HepG2 (cell line): Measurements from ENCODE around the gene LINC00237. TPM values are rescaled to one million over a fixed set of nuclear protein-coding genes. Genes with fewer than 3 reads are reported as not detected.

Experiments
- ATAC-seq: fragments of 200-7000 bp; cut with Tn5 transposase; 3 replicates; pipeline ENCODE4 v1.9.1; 2020; ENCODE audit warnings: mild to moderate bottlenecking, moderate library complexity
- BruUV-seq: library from RNA; stranded (reverse); fragments of 400-500 nt; replicated peaks from 2 replicates; lab custom pipeline; 2021; lab: Mats Ljungman, UMichigan
- CTCF ChIA-PET: fragments of 300-600 bp; formaldehyde crosslinking; extraction: SDS; loops from one replicate; lab custom pipeline; 2021; ENCODE audit warnings: low total read pairs, inconsistent platforms, low intra/inter-chr PET ratio; lab: Yijun Ruan, JAX
- POLR2A ChIA-PET: fragments of 350-600 bp; sonication (Branson Sonifier 250); formaldehyde crosslinking; loops from one replicate; lab custom pipeline; 2020; ENCODE audit warnings: antibody characterized with exemption, inconsistent platforms; lab: Yijun Ruan, JAX
- DNase-seq: peaks from one replicate; pipeline ENCODE4 v3.0.0-alpha.2; 2015; ENCODE audit warnings: low spot score
- FAIRE-seq: peaks from 3 replicates; lab custom pipeline; 2011; peaks lifted over from hg19 to GRCh38; lab: Jason Lieb, UNC
- H2AFZ ChIP-seq: one replicate; pipeline ENCODE4 v1.6.1; 2011; ENCODE audit warnings: low read length, inconsistent platforms
- H3K27ac ChIP-seq: fragments of 300-600 bp; 3 replicates; pipeline ENCODE4 v1.8.0; 2011; ENCODE audit warnings: mixed run types, mild to moderate bottlenecking, mixed read lengths, low read length, inconsistent platforms; ENCODE audit not compliant: insufficient read depth; ENCODE audit errors: extremely low read length
- H3K27me3 ChIP-seq, 2 experiments: fragments of 200-600 bp in 1 of 2; 2 replicates in 1 of 2; 3 replicates in 1 of 2; pipeline versions ENCODE4 v1.6.0 to v1.8.0; 2011; ENCODE audit warnings: low read length in 2 of 2, mild to moderate bottlenecking in 2 of 2, moderate library complexity in 2 of 2, inconsistent platforms in 1 of 2; ENCODE audit not compliant: insufficient read depth in 2 of 2, control insufficient read depth in 1 of 2
- H3K36me3 ChIP-seq, 2 experiments: fragments of 200-600 bp in 1 of 2; replicated peaks in 1 of 2; 2 replicates in 1 of 2; 3 replicates in 1 of 2; pipeline versions ENCODE4 v1.5.1 to v1.8.0; 2011; ENCODE audit warnings: low read length in 2 of 2, inconsistent platforms in 1 of 2; ENCODE audit not compliant: insufficient read depth in 2 of 2, control insufficient read depth in 1 of 2
- H3K4me1 ChIP-seq: 2 replicates; pipeline ENCODE4 v1.5.1; 2012; ENCODE audit warnings: low read length, inconsistent platforms; ENCODE audit not compliant: insufficient read depth
- H3K4me2 ChIP-seq: 2 replicates; pipeline ENCODE4 v1.6.0; 2011; ENCODE audit warnings: low read depth, low read length, inconsistent platforms
- H3K4me3 ChIP-seq, 3 experiments: fragments of 200-600 bp in 1 of 3; sonication (generic), shearing (Covaris generic) in 1 of 3; replicated peaks in 1 of 3; 2 replicates each; pipeline ENCODE4 v1.5.1; 2011 to 2016; ENCODE audit warnings: low read length in 3 of 3, inconsistent platforms in 2 of 3, low read depth in 2 of 3, mild to moderate bottlenecking in 2 of 3, control low read depth in 1 of 3, mixed read lengths in 1 of 3; ENCODE audit not compliant: insufficient read depth in 1 of 3
- H3K79me2 ChIP-seq: one replicate; pipeline ENCODE4 v1.6.1; 2011; ENCODE audit warnings: low read length, inconsistent platforms; ENCODE audit not compliant: insufficient read depth
- H3K9ac ChIP-seq: 2 replicates; pipeline ENCODE4 v1.6.0; 2011; ENCODE audit warnings: mild to moderate bottlenecking, low read depth, low read length, inconsistent platforms; ENCODE audit not compliant: insufficient read depth
- H3K9me3 ChIP-seq: 2 replicates; pipeline ENCODE4 v1.5.1; 2012; ENCODE audit warnings: mild to moderate bottlenecking, low read length
- H4K20me1 ChIP-seq: 2 replicates; pipeline ENCODE4 v1.6.0; 2011; ENCODE audit warnings: inconsistent platforms, mild to moderate bottlenecking, low read length, moderate library complexity; ENCODE audit not compliant: insufficient read depth
- FOXO1 ChIP-seq: sonication (generic); formaldehyde crosslinking; IDR thresholded peaks from 2 replicates; pipeline ENCODE4 v1.4.0; 2020; ENCODE audit warnings: missing genetic modification reagents
- HMG20B ChIP-seq: conservative IDR thresholded peaks from 2 replicates; pipeline ENCODE4 v1.6.1; 2016; ENCODE audit warnings: missing genetic modification reagents, missing compliant biosample characterization
- IKZF4 ChIP-seq: sonication (generic); formaldehyde crosslinking; IDR thresholded peaks from 2 replicates; pipeline ENCODE4 v1.5.1; 2020; ENCODE audit warnings: borderline replicate concordance, mild to moderate bottlenecking, low read depth, missing genetic modification reagents; ENCODE audit errors: not compliant biosample characterization
- RBFOX2 ChIP-seq: fragments of 200-400 bp; formaldehyde crosslinking; IDR thresholded peaks from 2 replicates; pipeline ENCODE4 v1.6.1; 2017; ENCODE audit warnings: low read depth, mild to moderate bottlenecking, low read length
- TGIF2 ChIP-seq: IDR thresholded peaks from 2 replicates; pipeline ENCODE4 v1.6.1; 2016; ENCODE audit warnings: control low read depth, missing compliant biosample characterization
- ZBTB33 ChIP-seq: sonication (generic); formaldehyde crosslinking; IDR thresholded peaks from 2 replicates; pipeline ENCODE4 v1.4.0; 2020; ENCODE audit warnings: missing genetic modification reagents
- ZFYVE20 ChIP-seq: sonication (generic); formaldehyde crosslinking; IDR thresholded peaks from 2 replicates; pipeline ENCODE4 v1.8.0; 2023; ENCODE audit warnings: low read depth, mild to moderate bottlenecking, moderate library complexity, missing genetic modification reagents, borderline replicate concordance
- ZNF225 ChIP-seq: sonication (generic); formaldehyde crosslinking; IDR thresholded peaks from 2 replicates; pipeline ENCODE4 v1.4.0; 2020; ENCODE audit warnings: mild to moderate bottlenecking, missing genetic modification reagents
- ZNF350 ChIP-seq: sonication (generic); formaldehyde crosslinking; IDR thresholded peaks from 2 replicates; pipeline ENCODE4 v1.4.0; 2020; ENCODE audit warnings: mild to moderate bottlenecking, low read depth, missing genetic modification reagents, borderline replicate concordance
- ZNF629 ChIP-seq: sonication (generic); formaldehyde crosslinking; conservative IDR thresholded peaks from 2 replicates; pipeline ENCODE4 v1.5.0; 2020; ENCODE audit warnings: missing genetic modification reagents
- ZNF687 ChIP-seq: sonication (generic); formaldehyde crosslinking; IDR thresholded peaks from 2 replicates; pipeline ENCODE4 v1.5.1; 2020; ENCODE audit warnings: mild to moderate bottlenecking, missing genetic modification reagents, moderate library complexity
- ZNF768 ChIP-seq: sonication (generic); formaldehyde crosslinking; IDR thresholded peaks from 2 replicates; pipeline ENCODE4 v1.4.0; 2020; ENCODE audit warnings: missing genetic modification reagents
- ZNF839 ChIP-seq: sonication (generic); formaldehyde crosslinking; IDR thresholded peaks from 2 replicates; pipeline ENCODE4 v1.4.0; 2020; ENCODE audit warnings: missing genetic modification reagents, mild to moderate bottlenecking, borderline replicate concordance
- ZSCAN21 ChIP-seq: sonication (generic); formaldehyde crosslinking; IDR thresholded peaks from 2 replicates; pipeline ENCODE4 v1.8.0; 2022; ENCODE audit warnings: mild to moderate bottlenecking, missing genetic modification reagents, moderate library complexity, borderline replicate concordance
- WGBS: methylation state at CpG from one replicate; pipeline ENCODE4 v1.1.6; 2017; ENCODE audit warnings: low lambda C conversion rate; 5-methylcytosine and 5-hydroxymethylcytosine counted together
- in situ Hi-C: cut with HindIII; loops from 2 replicates; pipeline ENCODE4 v1.10.0; 2017; ENCODE audit warnings: low pct_unique_long_range_greater_than_20kb; ENCODE audit not compliant: extremely low pct_ligation_motif_present
- intact Hi-C: fragments of 100-400 bp; cut with micrococcal nuclease; formaldehyde crosslinking; loops from one replicate; pipeline ENCODE4 v1.10.0; 2022; ENCODE audit not compliant: unreplicated experiment
- polyA plus RNA-seq, 8 experiments: library from polyadenylated mRNA; depleted of rRNA in 3 of 8; stranded (reverse) in 7 of 8; unstranded in 1 of 8; fragments of >200 nt; fragmentation: Illumina TruSeq in 4 of 8; extraction: Trizol in 4 of 8; gene quantifications; 2 replicates each; pipeline versions ENCODE4 v1.2.1 to v1.2.3, GENCODE V29; 2011 to 2016; ENCODE audit warnings: low read depth in 4 of 8, missing spikeins in 1 of 8, mixed read lengths in 1 of 8; ENCODE audit not compliant: insufficient read depth in 1 of 8
- total RNA-seq, 5 experiments: library from RNA; depleted of rRNA; stranded (reverse); fragments of >200 nt; fragmentation: Illumina TruSeq; extraction: Trizol; gene quantifications; 2 replicates each; pipeline ENCODE4 v1.2.3, GENCODE V29; 2016; ENCODE audit warnings: low read depth in 1 of 5
- TF ChIP-seq, protein P1 (sequence below): sonication (generic); formaldehyde crosslinking; IDR thresholded peaks from 2 replicates; pipeline ENCODE4 v1.5.0; 2020; ENCODE audit warnings: missing genetic modification reagents

The LINC00237 gene
- total and polyA plus RNA-seq, 2 of the 13 experiments (the other 11 are each of a cell fraction or from before 2014, with no cell fraction given): not detected

DNA sequence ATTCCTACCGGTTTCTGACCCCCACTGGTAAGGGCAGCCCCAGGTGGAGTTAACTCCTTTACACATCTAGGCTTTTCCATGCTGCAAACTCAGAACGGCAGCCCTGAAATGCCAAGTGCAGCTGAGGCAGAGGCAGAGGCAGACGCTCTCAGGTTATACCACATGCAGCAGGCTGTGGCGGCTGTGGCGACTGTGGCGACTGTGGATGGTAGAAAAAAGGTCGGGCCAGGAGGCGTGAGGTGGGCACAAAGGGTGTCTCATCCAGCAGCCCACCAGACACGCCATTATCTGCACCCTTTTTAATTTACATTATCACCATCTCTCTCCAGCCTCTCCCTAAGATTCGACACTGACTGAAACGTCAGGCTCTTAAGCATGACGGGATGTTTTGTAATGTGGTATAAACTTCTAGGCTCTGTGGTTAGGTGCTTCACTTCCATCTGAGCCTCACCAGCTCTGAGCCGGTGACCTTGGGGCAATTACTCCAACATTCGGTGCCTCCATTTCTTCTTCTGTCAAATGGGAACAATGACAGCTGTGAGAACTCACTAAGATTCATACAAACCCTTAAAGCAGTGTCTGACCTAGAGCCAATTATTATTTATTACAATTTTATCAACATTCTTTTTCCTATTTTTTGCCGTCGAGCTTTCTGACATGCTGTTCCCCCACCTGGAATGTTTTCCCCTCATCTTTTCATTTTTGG is 27.9 kb upstream of the LINC00237 start:
- no peaks in the 10 kb centered on the region for H4K20me1 ChIP-seq
- peak overlapping the region; percentile 77 for H3K27ac ChIP-seq
- no peak overlapping the region for H3K4me3 ChIP-seq
- H3K79me2 ChIP-seq: peaks cover 42% of the 10 kb centered on the region
- ChIA-PET CTCF (no interaction called here), POLR2A (interaction anchor here (0.7 to 1.9 kb wide), 6 partner anchors 8 to 1082 kb away, joined by 3 to 79 read pairs (median 4); partner anchors contain the start of genes CFAP61, CRNKL1, KIZ and RALGAPA2)
- H3K9ac ChIP-seq: 0 out of 2 replicates have a peak overlapping the region, but pooled peaks have one; percentile 30
- intact Hi-C loops: loop anchor here (2.0 kb wide), 1 partner anchor 81 kb away; no protein-coding TSS in a partner anchor
- FAIRE-seq (no peak), ATAC-seq (no peak), DNase-seq (no peak)
- no peaks in the 10 kb centered on the region for H3K9me3 ChIP-seq
- in situ Hi-C loops: no loop called here
- WGBS: 94% methylated on average over 16 of the region's 16 CpGs
- peaks cover 79% of the 10 kb centered on the region for H3K4me1 ChIP-seq
- H2AFZ ChIP-seq: no peak overlapping the region
- H3K4me2 ChIP-seq: peak overlapping the region; percentile 48; the same call in 1 of the 2 replicates
- BruUV-seq: no TSS peak
- peaks cover 19 to 65% of the 10 kb centered on the region in 2 experiments for H3K36me3 ChIP-seq
- no peaks in the 10 kb centered on the region for H3K27me3 ChIP-seq
- TF ChIP-seq FOXO1 (CRISPR knock-in tag) (no peak), ZFYVE20 (CRISPR knock-in tag) (no peak), IKZF4 (peak; percentile 44), ZSCAN21 (CRISPR knock-in tag) (0 out of 2 replicates have a peak, but pooled peaks have one; percentile 26), RBFOX2 (0 out of 2 replicates have a peak, but pooled peaks have one; percentile 31), TGIF2 (CRISPR knock-in tag) (no peak), ZNF350 (0 out of 2 replicates have a peak, but pooled peaks have one; percentile 24), ZNF839 (peak; percentile 64; the same call in 1 of the 2 replicates), ZBTB33 (peak; percentile 90), ZNF687 (CRISPR knock-in tag) (peak; percentile 25), ZNF768 (CRISPR knock-in tag) (0 out of 2 replicates have a peak, but pooled peaks have one; percentile 9), HMG20B (no peak), ZNF225 (0 out of 2 replicates have a peak, but pooled peaks have one; percentile 36), ZNF629 (CRISPR knock-in tag) (peak; percentile 92)
- TF ChIP-seq, protein P1, sequence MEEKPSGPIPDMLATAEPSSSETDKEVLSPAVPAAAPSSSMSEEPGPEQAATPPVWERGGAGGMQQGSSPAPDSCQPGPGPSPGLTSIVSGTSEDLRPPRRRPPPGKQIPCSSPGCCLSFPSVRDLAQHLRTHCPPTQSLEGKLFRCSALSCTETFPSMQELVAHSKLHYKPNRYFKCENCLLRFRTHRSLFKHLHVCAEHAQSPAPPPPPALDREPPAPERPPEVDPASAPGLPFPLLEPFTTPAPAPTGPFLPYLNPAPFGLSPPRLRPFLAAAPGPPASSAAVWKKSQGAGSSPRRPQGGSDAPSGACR (CRISPR knock-in tag): peak; percentile 20; the same call in 1 of the 2 replicates
